Glutamatergic neuron (in vitro differentiated cells): ENCODE measurements around the gene HMG20B. TPM values are rescaled to one million over a fixed set of nuclear protein-coding genes. Genes with fewer than 3 reads are reported as not detected.

ENCODE experiments used
- DNase-seq: peaks from one replicate; pipeline ENCODE4 v3.0.0; 2022
- H3K27ac Mint-ChIP-seq: one replicate; pipeline ENCODE4 v1.8.0; 2020; ENCODE audit warnings: mild to moderate bottlenecking, mixed read lengths, inconsistent platforms; ENCODE audit not compliant: unreplicated experiment
- H3K27me3 Mint-ChIP-seq: one replicate; pipeline ENCODE4 v1.8.0; 2020; ENCODE audit warnings: mild to moderate bottlenecking, moderate library complexity, mixed read lengths, inconsistent platforms; ENCODE audit not compliant: unreplicated experiment
- H3K36me3 Mint-ChIP-seq: one replicate; pipeline ENCODE4 v1.8.0; 2020; ENCODE audit warnings: mild to moderate bottlenecking, mixed read lengths, inconsistent platforms; ENCODE audit not compliant: unreplicated experiment
- H3K4me1 Mint-ChIP-seq: one replicate; pipeline ENCODE4 v1.8.0; 2020; ENCODE audit warnings: mild to moderate bottlenecking, low read depth, mixed read lengths, inconsistent platforms; ENCODE audit not compliant: unreplicated experiment
- H3K4me3 Mint-ChIP-seq: one replicate; pipeline ENCODE4 v1.8.0; 2020; ENCODE audit warnings: mild to moderate bottlenecking, mixed read lengths, inconsistent platforms; ENCODE audit not compliant: unreplicated experiment
- H3K9me3 Mint-ChIP-seq: one replicate; pipeline ENCODE4 v1.8.0; 2020; ENCODE audit warnings: mild to moderate bottlenecking, moderate library complexity, mixed read lengths, inconsistent platforms; ENCODE audit not compliant: unreplicated experiment
- CTCF ChIP-seq: fragments of 200-600 bp; sonication (generic); IDR thresholded peaks from one replicate; pipeline ENCODE4 v1.5.0; 2021; ENCODE audit not compliant: partially characterized antibody, unreplicated experiment
- total RNA-seq: library from RNA; stranded (reverse); fragmentation: NEBNext Ultra II Directional; extraction: Animal tissue kit (Norgen Biotek cat#: 25700); gene quantifications from one replicate; pipeline ENCODE4 v1.2.1, GENCODE V29; 2021; ENCODE audit not compliant: unreplicated experiment

The HMG20B gene
- total RNA-seq, 1 donor from 2014 or later = 55.3 TPM

DNA sequence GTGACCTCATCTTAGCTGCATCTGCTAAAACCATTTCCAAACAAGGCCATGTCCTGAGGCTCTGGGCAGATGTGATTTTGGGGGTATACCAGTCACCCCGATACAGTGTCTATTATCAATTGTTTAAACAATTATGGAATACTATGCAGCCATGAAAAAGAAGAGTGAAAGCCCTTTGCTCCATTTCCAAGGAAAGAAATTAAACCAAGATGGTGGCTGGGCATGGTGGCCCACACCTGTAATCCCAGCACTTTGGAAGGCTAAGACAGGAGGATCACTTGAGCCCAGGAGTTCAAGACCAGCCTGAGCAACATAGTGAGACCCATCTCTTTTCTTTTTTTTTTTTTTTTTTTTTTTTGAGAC, 33.0 kb upstream of the HMG20B start:
- DNase-seq = no peak
- peaks cover 10% of the 10 kb centered on the region for H3K27me3 Mint-ChIP-seq
- H3K36me3 Mint-ChIP-seq = no peaks in the 10 kb centered on the region
- peaks cover 13% of the 10 kb centered on the region for H3K9me3 Mint-ChIP-seq
- no peak for TF ChIP-seq CTCF
- peaks cover 10% of the 10 kb centered on the region for H3K4me1 Mint-ChIP-seq
- no peak overlapping the region for H3K4me3 Mint-ChIP-seq
- H3K27ac Mint-ChIP-seq = peak overlapping the region; percentile 11

- DNase-seq = no peak
- H3K4me1 Mint-ChIP-seq = peaks cover 2% of the 10 kb centered on the region
- TF ChIP-seq CTCF = no peak
- no peak overlapping the region for H3K4me3 Mint-ChIP-seq
- H3K9me3 Mint-ChIP-seq = peaks cover 13% of the 10 kb centered on the region
- peaks cover 5% of the 10 kb centered on the region for H3K27me3 Mint-ChIP-seq
- H3K27ac Mint-ChIP-seq = no peak overlapping the region
- no peaks in the 10 kb centered on the region for H3K36me3 Mint-ChIP-seq
These were observed 29.3 kb upstream of the HMG20B start for GRCh38 chr19:3543150-3544057.

DNA sequence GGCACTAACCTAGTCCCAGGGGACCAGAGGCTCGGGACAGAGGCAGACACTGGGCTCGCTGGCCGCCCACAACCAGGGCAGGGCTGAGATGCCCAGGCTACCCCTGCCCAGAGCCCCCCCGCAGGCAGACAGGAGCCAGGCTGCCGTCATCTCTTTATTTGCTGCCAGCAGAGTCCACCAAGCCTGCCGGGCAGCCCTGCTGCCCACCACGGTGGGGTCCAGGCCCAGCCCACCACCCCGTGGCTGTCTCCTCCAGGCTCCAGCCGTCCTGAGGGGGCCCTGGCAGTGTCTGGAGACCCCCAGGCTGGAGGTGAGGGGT, 28.7 kb upstream of the HMG20B start:
- DNase-seq = no peak
- TF ChIP-seq CTCF = no peak
- H3K9me3 Mint-ChIP-seq = peaks cover 11% of the 10 kb centered on the region
- no peak overlapping the region for H3K4me3 Mint-ChIP-seq
- H3K27me3 Mint-ChIP-seq = peaks cover 5% of the 10 kb centered on the region
- H3K36me3 Mint-ChIP-seq = no peaks in the 10 kb centered on the region
- peaks cover 2% of the 10 kb centered on the region for H3K4me1 Mint-ChIP-seq
- H3K27ac Mint-ChIP-seq = no peak overlapping the region

GRCh38 chr19:3544742-3545668, 27.7 kb upstream of the HMG20B start:
- TF ChIP-seq CTCF = peak; percentile 97
- Mint-ChIP-seq H3K27ac (no peak overlapping the region), H3K4me1 (peaks cover 2% of the 10 kb centered on the region), H3K27me3 (peaks cover 5% of the 10 kb centered on the region), H3K36me3 (no peaks in the 10 kb centered on the region), H3K9me3 (peaks cover 8% of the 10 kb centered on the region), H3K4me3 (no peak overlapping the region)
- peak; percentile 91 for DNase-seq

DNA sequence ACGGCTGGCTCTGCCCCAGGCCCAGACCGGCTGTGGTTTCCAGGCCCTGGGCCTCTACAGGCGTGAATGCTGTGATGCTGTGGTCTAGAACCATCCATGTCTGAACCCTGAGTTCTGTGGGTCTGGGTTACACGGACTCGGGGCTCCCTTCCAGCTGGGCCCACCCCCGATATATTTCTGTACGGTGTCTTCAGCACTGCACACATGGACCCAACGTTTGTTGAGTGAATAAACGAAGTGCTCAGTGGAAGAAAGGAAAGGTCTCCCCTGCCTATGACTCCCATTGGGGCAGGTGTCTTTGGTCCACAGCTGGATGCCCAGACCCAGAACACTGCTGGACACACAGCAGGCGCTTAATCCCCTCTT, 27.1 kb upstream of the HMG20B start:
- Mint-ChIP-seq H3K4me1 (peaks cover 2% of the 10 kb centered on the region), H3K9me3 (peaks cover 8% of the 10 kb centered on the region), H3K36me3 (no peaks in the 10 kb centered on the region), H3K4me3 (no peak overlapping the region), H3K27ac (no peak overlapping the region), H3K27me3 (peaks cover 5% of the 10 kb centered on the region)
- DNase-seq = no peak
- TF ChIP-seq CTCF = no peak
